GM19240 (cell line): ENCODE results near the gene RPL18.
"Not testable (repeated sequence)": the region's sequence is repeated elsewhere in the genome, so short reads cannot be mapped to it uniquely, and the experiment has no call there.

Experiments used
- DNase-seq: peaks from one replicate; pipeline ENCODE4 v3.0.0; 2011; ENCODE audit warnings: low spot score; ENCODE audit not compliant: insufficient read length

The RPL18 gene

DNA sequence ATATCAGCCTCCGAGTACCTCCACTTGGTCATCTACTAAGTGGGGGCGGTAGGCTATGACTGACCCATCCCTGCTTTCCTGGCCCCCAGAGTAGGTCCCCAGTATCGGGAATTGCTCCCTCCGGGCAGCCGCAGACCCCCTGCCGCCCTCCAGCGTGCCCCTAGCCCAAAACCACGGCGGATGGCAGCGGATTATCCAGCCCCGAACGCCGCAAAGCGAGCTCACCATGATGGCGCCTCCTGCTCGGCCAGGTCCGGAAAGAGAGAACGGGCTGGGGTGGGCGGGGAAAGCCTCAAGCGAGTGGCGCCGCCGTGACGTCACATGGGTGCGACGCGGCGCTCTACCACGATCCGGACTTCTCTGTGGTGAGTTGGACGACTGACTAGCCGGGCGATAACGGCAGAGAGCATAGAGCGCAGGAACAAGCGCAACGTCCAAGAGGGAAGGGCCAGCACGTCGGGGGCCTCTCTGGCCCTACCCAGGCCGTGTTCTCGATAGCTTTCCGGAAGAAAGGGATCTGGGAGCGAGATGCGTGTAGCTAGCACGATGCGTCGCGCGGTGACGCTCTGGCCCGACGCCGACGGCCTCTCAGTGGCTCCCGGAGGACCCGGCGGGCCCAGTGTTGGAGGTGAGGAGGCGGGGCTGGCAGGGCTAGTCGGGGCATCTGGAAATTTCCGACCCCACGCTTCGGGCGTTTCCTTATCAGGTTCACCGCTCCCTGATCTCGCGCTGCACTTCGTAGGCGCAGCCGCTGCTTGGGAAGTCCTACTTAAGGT lies at the start of gene RPL18, which contains the start of gene SPHK2:
RPL18 (minus strand) TSS at position 263 of the 776 bp plus-strand sequence; CDS start at position 228, 35 bp downstream.
SPHK2 (plus strand) TSS at position 591 of the 776 bp plus-strand sequence. CDS start 1,009 bp downstream, outside the sequence.
- DNase-seq = peak; percentile 98

DNA sequence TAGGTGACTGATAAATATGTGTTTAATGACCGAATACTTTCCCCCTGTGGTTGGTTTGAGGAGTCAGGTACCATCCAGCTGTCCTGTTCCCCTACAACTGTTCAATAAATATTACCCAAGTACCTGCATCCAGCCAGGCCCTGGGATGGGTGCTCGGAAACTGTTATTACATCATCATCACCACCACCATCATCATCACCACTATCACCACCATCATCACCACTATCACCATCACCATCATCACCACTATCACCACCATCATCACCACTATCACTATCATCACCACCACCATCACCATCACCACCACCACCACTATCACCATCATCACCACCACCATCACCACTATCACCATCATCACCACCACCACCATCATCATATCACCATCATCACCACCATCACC lies 49.8 kb upstream of the RPL18 start:
- no peak for DNase-seq

DNA sequence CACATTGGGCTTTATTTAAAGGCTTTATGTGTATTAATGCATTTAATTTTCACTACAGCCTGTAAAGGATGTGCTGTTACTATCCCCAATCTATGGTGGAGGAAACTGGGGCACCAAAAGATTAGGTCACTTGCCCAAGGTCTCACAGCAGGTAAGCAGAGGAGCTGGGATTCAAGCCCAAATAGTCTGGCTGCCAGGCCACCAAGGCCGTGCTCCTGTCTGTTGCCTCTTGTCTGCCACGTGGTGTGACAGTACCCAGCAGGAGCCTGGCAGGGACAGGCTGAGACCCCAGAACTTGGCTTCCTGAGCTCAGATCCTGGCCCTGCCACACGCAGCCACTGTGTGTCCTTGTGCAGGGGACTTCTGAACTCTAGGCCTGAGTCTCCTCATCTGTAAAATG lies 49.4 kb upstream of the RPL18 start:
- no peak for DNase-seq

DNA sequence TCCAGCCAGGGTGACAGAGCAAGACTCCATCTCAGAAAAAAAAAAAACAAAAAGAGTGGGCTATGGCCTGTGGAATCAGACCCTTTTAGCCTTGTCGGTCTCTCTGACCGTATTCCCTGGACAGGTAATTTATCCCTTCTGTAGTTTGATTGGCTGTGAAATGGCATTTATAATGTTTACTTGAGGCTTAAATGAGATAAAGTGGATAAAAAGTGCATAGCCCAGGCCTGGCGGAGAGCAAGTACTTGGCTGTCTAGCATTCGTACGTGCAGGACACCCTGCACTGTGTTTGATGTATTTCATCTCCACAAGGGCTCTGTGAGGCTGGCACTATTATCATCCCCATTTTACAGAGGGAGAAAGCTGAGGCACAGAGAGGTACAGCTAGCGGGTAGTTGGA lies 46.8 kb upstream of the RPL18 start:
- no peak for DNase-seq

DNA sequence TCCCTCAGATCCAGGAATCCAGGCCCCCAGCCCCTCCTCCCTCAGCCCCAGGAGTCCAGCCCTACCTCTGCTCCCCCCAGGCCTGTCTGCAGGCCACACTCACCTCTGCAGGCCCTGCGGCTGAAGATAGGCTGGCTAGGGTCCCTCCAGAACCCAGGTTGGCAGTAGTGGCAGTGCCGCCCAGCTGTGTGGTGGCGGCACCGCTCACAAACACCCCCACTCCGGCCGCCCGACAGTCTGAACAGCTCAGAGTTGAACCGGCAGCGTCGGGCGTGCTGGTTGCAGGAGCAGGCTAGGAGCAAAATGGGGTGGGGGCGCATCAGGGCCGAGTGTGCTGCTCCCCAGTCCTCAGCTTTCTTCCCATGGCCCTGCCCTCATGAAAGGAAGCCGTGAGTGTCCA lies 45.5 kb upstream of the RPL18 start:
- DNase-seq = no peak

DNA sequence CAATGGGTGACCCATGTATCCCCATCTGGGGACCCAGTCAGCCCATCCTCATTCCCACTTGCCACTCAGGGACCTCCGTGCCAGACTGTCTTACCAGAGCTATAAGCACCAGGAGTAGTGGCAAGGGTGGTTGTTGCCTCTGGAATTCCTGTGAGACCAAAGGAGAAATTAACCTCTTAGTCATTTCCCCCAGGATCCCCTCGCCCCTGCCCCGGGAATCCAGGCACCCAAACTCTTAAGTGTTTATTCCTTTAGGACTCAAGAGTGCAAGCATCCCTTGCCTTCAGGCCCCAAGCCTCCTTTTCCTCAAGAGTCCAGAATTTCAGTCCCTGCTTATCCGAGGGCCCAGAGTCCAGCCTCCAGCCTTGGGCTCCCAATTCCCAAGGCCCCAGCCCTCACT lies 44.7 kb upstream of the RPL18 start:
- no peak for DNase-seq

DNA sequence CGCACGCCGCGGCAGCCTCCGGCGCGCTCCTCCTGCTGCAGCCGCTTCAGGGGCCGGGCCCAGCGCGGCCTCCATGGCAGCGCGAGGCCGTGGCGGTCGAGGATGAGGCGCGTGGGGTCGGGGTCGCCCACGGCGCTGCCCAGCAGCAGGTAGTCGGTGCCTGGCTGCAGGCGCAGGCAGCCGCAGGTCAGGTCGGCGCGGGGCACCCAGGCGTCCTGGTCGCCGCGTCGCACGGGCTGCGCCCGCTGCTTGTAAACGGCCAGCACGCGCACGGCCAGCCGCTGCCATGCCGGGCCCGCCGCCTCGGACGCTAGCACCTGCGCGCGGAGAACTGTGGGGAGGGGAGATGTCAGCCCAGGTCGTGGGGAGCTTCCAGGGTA lies 42.7 kb upstream of the RPL18 start:
- no peak for DNase-seq

DNA sequence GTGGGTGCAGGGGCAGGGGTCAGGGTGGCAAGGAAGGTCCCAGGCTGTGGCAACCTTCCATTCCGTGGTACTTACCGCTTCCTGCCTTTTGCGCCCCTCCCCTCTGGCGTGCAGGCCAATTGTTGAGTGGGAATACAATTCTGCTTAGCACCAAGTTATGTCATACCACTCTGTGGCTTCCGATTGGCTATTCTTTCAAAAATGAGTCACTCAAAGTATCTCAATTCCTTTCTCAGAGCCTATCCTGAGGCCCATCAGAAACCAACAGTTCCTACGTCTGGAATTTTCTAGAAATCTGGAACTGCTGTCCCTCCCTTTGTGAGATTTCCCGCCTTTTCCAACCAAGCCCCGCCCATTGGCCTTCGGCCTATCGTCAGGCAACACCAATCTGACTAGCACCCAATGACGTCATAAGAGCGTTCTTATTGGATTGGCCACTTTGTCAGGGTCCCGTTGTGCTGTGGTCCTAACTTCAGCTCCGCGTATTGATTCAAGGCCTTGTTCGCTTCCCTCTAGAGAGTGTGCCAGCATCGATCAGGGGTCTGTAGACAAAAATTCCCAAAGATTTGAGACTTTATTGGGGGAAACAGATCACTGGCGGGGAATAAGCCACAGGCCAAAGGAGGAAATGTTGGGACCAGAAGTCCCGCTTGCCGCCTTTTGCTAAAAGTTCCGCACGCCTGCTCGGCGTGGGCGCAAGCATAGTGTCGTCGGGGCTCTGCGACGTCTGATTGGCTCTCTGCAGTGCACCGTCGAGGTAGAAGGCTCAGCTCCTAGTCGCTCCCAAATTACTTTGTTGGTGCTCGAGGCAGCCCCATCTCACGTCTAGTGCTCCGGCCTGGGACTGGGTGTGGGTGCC lies 42.1 kb upstream of the RPL18 start:
- DNase-seq = peak; percentile 99

DNA sequence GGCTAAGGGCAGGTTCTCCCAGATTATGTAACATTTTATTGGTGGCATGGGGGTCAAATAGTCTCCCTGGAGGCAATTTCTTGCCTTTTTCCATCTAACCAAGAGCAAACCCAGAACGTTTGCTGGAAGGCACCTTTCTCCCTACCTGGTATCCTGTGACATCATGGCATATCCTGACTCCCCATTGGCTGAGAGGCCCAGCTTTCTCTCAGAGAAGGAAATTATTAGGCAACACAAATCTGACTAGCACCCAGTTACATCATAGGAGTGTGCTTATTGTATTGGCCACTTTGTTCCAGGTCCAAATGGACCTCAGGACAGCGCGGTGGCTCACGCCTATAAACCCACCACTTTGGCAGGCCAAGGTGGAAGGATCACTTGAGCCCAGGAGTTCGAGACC lies 40.8 kb upstream of the RPL18 start:
- DNase-seq = peak; percentile 49

DNA sequence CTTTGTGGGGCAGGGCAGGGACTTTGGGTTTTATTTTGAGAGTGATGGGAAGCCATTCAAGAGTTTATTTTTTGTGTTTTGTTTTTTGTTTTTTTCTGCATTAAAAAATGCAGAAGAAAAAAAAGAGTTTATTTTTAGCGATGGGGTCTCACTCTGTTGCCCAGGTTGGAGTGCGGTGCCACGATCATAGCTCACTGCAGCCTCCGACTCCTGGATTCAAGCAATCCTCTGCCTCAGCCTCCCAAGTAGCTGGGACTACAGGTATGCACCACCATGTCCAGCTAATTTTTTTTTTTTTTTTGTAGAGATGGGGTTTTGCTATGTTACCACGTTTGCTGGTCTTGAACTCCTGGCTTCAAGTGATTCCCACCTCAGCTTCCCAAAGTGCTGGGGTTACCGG lies 39.5 kb upstream of the RPL18 start:
- DNase-seq = no peak

DNA sequence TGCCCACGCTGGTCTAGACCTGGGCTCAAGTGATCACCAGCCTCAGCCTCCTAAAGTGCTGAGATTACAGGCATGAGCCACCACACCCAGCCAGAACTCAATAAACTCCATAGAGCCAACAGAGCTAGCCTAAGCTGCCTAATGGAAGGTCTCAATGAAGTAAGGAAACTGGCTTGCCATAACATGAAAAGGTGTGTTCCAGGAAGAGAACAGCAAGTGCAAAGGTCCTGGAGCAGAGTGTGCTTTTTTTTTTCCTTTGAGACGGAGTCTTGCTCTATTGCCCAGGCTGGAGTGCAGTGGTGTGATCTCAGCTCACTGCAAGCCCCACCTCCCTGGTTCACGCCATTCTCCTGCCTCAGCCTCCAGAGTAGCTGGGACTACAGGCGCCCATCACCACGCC lies 38.9 kb upstream of the RPL18 start:
- DNase-seq = not testable (repeated sequence)

DNA sequence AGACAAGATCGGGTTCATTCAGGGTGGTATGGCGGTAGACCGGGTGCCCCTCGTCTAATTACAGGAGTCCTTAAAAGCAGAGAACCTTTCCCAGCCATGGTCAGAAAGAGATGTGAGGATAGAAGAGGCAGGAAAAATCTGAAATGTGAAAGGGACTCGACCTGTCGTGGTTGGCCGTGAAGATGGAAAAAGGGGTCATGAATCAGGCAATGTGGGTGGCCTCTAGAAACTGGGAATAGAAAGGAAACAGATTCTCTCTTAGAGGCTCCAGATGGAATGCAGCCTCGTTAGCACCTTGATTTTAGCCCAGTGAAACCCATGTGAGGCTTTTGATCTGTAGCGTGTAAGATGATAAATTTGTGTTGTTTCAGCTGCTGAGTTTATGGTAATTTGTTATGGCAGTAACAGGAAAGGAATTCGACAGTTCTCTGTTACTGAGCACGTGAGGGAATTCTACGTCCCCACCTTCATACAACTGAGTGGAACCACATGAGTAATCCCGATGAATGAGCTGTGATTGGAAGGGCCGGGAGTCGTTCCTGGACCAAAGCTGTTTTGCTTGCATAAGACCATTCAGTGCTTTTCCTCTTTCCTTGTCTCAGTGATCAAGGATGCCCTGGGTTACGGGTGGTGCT lies 38.0 kb upstream of the RPL18 start:
- no peak for DNase-seq

DNA sequence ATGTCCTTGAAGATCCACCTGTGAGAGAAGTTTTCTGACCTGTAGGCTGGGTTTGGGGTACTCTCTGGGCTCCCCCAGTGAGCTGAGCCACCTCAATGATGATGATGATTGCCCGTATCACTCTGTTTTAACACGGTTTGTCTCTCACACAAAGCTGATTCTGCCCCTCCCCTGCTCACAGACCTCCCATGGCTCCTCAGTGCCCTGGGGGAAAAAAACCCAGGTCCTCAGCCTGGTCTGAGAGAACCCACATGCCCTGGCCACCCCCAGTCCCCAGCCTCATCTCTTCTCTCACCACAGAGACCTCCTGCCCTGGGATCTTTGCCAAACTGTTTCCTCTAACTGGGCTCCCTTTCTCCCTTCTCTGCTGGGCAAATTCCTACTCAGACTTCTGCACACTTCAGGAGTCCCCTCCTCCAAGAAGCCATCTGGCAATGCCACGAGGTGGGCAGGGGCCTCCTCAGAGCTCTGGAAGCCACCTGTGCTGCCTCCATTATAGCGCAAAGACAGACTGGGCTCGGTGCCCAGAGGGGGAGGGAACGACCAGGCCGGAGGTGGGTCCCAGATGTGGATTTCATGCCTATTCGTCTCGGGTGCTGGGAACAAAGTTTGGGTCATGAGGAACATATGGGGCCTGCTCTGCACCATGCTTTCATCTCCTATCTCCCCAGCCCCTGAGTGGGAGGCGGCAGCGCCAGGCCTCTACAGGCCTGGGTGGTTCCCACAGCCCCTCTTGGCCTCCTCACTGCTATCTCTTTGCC lies 35.5 kb upstream of the RPL18 start:
- DNase-seq = no peak

DNA sequence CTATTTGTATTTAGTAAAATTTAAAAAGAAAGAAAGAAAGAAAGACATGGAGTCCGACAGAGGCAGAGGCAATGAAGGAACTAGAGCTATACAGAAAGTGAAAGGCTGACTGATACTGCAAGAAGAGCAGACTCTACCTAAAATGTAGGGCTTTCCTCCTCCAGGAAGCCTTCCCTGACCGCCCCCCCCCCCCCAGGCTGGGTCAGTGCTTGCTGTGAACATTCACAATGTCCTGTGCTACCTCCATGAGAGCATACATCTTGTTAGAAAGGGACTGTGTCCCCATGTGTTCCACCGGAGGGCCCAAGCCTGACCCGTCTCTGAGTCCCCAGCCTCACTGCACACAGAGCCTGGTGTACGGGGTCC lies 32.7 kb upstream of the RPL18 start:
- no peak for DNase-seq

DNA sequence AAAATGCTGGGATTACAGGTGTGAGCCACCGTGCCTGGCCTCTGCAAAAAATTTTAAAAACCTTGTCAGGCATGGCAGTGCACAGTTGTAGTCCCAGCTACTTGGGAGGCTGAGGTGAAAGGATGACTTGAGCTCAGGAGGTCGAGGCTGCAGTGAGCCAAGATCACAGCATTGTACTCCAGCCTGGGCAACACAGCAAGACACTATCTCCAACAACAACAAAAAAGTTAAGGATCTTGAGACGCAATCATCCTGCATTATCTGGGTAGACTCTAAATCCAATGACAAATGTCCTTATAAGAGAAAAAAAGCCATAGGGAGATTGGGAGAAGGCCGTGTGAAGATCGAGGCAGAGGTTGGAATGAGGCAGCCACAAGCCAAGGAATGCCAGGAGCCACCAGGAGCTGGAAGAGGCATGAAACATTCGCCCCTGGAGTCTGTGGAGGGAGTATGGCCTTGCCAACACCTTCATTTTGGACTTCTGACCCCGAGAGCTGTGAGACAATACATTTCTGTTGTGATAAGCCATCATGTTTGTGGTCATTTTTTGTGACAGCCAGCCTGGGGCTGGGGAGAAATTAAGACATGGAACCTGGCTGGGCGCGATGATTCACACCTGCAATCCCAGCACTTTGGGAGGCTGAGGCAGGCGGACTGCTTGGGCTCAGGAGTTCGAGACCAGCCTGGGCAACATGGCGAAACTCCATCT lies 32.1 kb upstream of the RPL18 start:
- DNase-seq = no peak

DNA sequence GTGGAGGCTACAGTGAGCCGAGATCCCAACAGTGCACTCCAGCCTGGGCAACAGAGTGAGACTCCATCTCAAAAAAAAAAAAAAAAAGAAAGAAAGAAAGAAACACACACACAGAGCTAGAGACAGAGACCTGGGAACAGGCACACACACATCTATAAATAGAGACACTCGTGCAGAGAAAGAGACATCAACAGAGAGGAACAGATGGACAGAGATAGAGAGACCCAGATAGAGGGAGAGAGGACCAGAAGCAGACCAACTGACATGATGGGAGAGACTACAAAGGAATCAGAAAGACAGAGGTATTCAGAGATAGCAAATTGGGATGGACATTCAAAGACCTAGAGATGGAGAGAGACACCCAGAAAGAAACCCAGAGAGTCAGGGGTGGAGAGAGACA lies 29.2 kb upstream of the RPL18 start:
- no peak for DNase-seq

DNA sequence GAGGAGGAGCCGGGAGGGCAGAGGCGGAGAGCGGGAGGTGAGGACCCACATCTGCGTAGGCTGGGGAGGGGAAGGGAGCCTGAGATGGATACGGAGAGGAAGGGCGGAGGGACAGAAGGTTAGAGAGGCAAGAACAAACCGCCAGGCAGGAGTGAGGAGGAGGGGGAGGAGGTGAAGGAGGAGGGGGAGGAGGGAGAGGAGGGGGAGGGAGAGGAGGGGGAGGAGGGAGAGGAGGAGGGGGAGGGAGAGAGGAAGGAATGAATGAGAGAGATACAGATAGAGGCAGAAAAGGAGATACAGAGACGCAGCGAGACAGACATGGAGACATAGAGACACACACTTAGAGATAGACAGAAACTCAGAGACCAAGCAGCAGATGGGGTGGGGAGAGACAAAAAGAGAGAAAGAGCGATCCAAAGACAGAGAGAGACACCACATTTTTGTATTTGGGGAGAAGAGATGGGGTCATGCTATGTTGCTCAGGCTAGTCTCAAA lies 27.8 kb upstream of the RPL18 start:
- DNase-seq = no peak

DNA sequence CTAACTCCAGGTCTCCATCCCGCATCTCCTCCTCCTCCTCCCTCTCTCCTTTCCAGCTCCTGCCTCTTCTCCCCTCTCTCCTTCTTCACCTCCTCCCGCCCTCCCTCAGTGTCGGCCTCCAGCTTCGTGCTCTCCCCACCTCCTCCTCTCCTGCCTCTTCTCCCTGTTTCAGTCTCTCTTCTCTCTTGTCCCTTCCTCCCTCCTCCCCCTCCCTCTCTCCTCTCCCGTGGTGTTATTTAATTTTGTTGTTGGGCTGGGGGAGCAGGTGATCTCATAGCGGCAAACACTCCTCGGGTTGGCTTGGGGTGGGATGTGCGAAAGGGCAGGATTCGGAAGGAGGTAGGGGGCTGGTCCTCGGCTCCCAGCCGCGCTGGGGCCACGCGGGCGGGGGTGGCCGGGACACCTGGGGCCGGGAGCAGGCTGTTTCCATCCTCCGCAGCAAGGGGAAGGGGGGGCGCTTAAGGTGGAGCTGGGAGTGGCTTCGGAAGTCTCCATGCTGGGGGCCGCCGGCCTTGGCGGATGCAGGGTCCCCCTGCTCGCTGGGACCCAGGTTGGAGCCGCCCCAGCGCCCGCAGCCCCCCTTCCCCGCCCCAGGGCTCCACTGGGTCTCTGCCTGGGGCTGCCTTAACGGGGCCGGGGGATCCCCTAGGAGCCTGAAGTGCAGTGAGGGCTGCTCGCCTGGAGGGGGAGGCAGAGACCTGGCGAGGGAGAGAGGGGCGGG lies 27.2 kb upstream of the RPL18 start, which contains the start of gene CA11:
CA11 (minus strand) TSS at position 187 of the 721 bp plus-strand sequence. CDS start 555 bp downstream, outside the sequence.
- DNase-seq = peak; percentile 75

DNA sequence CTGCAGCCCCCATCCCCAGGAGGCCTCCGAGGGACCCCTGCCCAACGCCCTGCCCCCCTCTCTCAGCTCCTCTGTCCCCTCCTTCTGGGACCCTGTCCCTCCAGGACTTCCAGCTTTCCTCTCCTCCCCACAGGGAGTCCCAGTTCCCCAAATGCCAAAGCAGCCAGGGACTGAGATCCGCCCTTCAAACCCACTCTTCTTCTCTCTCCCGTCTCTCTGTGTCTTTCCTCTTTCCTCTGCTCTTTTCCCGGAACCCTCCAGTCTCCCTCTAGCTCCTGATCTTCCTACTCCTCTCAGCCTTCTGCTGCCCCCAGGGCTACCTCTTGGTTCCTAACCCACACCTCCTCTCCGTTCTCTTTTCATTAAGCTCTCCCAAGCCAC lies 26.6 kb upstream of the RPL18 start:
- DNase-seq = no peak
